ENCODE data around the gene ZNF595. TPM values are rescaled to one million over a fixed set of nuclear protein-coding genes. Genes with fewer than 3 reads are reported as not detected.
"Not testable (repeated sequence)": the region's sequence is repeated elsewhere in the genome, so short reads cannot be mapped to it uniquely, and the experiment has no call there.

ZNF595 gene
- polyA plus RNA-seq, 1 donor from 2014 or later: 15.1 TPM

DNA sequence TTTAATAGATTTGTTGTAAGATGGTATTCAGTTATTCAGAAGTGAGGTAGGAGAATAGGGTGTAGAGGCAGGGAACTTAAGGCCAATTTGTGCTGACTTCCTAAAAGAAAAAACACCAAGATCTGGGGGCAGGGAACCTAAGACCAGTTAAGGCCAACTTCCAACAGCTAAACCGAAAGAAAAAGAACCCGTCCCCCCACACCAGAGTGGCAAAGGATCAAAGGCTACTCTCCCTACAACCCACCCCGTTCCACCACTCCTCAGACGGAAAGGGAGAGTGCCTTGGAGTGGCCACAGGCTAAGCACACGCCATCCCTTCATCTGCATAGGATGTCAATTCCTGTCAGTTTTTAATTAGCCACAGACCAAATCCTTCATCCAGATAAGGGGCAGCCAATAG, 67.5 kb downstream of the ZNF595 start:
- Histone ChIP-seq H3K9ac (ENCODE audit: low read length) (no peak overlapping the region), H2AFZ (ENCODE audit: low read depth, low read length) (no peak overlapping the region), H3K4me3 (ENCODE audit: low read length) (no peak overlapping the region), H3K9me3 (ENCODE audit: low read length) (no peaks in the 10 kb centered on the region), H3K79me2 (replicated peaks; ENCODE audit: insufficient read depth, low read length) (peaks cover 4% of the 10 kb centered on the region), H3F3A (ENCODE audit: insufficient read depth, low read length, poor library complexity, severe bottlenecking) (peaks cover 6% of the 10 kb centered on the region), H3K9me2 (ENCODE audit: insufficient read depth, low read length) (no peaks in the 10 kb centered on the region), H3K27me3 (ENCODE audit: insufficient read depth, low read depth, low read length) (no peaks in the 10 kb centered on the region), H3K27ac (ENCODE audit: low read length) (no peak overlapping the region), H3K36me3 (ENCODE audit: insufficient read depth, low read length) (no peaks in the 10 kb centered on the region), H3K4me2 (ENCODE audit: low read length) (no peak overlapping the region), H4K20me1 (ENCODE audit: insufficient read depth) (no peaks in the 10 kb centered on the region)
- TF ChIP-seq EZH2 (IDR thresholded peaks at IDR 0.05; ENCODE audit: borderline replicate concordance, insufficient read depth, low read length, poor library complexity, severe bottlenecking): no peak
- TF ChIP-seq, protein P1, sequence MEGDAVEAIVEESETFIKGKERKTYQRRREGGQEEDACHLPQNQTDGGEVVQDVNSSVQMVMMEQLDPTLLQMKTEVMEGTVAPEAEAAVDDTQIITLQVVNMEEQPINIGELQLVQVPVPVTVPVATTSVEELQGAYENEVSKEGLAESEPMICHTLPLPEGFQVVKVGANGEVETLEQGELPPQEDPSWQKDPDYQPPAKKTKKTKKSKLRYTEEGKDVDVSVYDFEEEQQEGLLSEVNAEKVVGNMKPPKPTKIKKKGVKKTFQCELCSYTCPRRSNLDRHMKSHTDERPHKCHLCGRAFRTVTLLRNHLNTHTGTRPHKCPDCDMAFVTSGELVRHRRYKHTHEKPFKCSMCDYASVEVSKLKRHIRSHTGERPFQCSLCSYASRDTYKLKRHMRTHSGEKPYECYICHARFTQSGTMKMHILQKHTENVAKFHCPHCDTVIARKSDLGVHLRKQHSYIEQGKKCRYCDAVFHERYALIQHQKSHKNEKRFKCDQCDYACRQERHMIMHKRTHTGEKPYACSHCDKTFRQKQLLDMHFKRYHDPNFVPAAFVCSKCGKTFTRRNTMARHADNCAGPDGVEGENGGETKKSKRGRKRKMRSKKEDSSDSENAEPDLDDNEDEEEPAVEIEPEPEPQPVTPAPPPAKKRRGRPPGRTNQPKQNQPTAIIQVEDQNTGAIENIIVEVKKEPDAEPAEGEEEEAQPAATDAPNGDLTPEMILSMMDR (IDR thresholded peaks at IDR 0.05; ENCODE audit: poor library complexity, severe bottlenecking): no peak
- no peak for TF ChIP-seq RAD21 (conservative IDR thresholded peaks at IDR 0.05)
- no peak for TF ChIP-seq MXI1 (conservative IDR thresholded peaks at IDR 0.05; ENCODE audit: poor library complexity, severe bottlenecking)
- TF ChIP-seq POLR2AphosphoS5 (IDR thresholded peaks at IDR 0.05): no peak
- no peak for TF ChIP-seq TAF1 (IDR thresholded peaks at IDR 0.05; ENCODE audit: low read depth)
- TF ChIP-seq, protein P2, sequence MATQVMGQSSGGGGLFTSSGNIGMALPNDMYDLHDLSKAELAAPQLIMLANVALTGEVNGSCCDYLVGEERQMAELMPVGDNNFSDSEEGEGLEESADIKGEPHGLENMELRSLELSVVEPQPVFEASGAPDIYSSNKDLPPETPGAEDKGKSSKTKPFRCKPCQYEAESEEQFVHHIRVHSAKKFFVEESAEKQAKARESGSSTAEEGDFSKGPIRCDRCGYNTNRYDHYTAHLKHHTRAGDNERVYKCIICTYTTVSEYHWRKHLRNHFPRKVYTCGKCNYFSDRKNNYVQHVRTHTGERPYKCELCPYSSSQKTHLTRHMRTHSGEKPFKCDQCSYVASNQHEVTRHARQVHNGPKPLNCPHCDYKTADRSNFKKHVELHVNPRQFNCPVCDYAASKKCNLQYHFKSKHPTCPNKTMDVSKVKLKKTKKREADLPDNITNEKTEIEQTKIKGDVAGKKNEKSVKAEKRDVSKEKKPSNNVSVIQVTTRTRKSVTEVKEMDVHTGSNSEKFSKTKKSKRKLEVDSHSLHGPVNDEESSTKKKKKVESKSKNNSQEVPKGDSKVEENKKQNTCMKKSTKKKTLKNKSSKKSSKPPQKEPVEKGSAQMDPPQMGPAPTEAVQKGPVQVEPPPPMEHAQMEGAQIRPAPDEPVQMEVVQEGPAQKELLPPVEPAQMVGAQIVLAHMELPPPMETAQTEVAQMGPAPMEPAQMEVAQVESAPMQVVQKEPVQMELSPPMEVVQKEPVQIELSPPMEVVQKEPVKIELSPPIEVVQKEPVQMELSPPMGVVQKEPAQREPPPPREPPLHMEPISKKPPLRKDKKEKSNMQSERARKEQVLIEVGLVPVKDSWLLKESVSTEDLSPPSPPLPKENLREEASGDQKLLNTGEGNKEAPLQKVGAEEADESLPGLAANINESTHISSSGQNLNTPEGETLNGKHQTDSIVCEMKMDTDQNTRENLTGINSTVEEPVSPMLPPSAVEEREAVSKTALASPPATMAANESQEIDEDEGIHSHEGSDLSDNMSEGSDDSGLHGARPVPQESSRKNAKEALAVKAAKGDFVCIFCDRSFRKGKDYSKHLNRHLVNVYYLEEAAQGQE (IDR thresholded peaks at IDR 0.05; ENCODE audit: borderline replicate concordance): no peak
- no peak for TF ChIP-seq SMC3 (conservative IDR thresholded peaks at IDR 0.05; ENCODE audit: poor library complexity)
- TF ChIP-seq EP300 (conservative IDR thresholded peaks at IDR 0.05; ENCODE audit: poor library complexity, severe bottlenecking): no peak

DNA sequence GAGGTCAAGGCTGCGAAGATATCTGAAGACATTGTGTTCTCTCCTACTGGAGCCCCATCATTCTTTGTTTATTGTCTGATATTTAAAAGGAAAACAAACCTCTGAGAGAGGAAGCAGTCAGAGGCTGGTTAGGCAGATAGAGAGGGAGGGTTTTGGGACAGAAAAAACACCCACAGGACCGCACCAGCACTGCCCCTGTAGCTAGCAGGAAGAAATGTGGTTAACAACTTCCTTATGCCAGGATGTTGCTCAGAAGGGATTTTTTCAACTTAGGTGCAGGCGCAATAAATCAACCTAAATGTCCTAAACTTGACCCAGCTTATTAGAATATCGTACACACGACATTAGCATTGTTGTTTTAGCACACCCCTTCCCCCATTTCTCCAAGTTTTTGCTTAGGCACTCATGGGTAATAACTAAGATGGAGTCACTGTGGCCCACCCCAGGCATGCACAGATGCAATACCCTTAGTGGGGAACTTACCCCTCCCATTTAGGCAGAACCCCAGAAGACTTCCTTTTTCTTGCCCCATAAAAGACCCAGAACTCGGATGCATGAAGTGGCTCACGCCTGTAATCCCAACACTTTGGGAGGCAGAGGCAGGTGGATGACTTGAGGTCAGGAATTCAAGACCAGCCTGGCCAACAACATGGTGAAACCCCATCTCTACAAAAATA, 68.4 kb downstream of the ZNF595 start:
- Histone ChIP-seq H3K9ac (ENCODE audit: low read length) (no peak overlapping the region), H3K27ac (ENCODE audit: low read length) (no peak overlapping the region), H3K9me3 (ENCODE audit: low read length) (no peaks in the 10 kb centered on the region), H3K27me3 (ENCODE audit: insufficient read depth, low read depth, low read length) (no peaks in the 10 kb centered on the region), H3K36me3 (ENCODE audit: insufficient read depth, low read length) (no peaks in the 10 kb centered on the region), H3F3A (ENCODE audit: insufficient read depth, low read length, poor library complexity, severe bottlenecking) (peaks cover 6% of the 10 kb centered on the region), H3K9me2 (ENCODE audit: insufficient read depth, low read length) (no peaks in the 10 kb centered on the region), H3K4me3 (ENCODE audit: low read length) (no peak overlapping the region), H3K4me2 (ENCODE audit: low read length) (no peak overlapping the region), H3K79me2 (replicated peaks; ENCODE audit: insufficient read depth, low read length) (peaks cover 13% of the 10 kb centered on the region), H4K20me1 (ENCODE audit: insufficient read depth) (no peaks in the 10 kb centered on the region), H2AFZ (ENCODE audit: low read depth, low read length) (no peak overlapping the region)
- TF ChIP-seq, protein P1 (IDR thresholded peaks at IDR 0.05; ENCODE audit: poor library complexity, severe bottlenecking): no peak
- no peak for TF ChIP-seq TAF1 (IDR thresholded peaks at IDR 0.05; ENCODE audit: low read depth)
- no peak for TF ChIP-seq EP300 (conservative IDR thresholded peaks at IDR 0.05; ENCODE audit: poor library complexity, severe bottlenecking)
- TF ChIP-seq, protein P2 (IDR thresholded peaks at IDR 0.05; ENCODE audit: borderline replicate concordance): no peak
- no peak for TF ChIP-seq MXI1 (conservative IDR thresholded peaks at IDR 0.05; ENCODE audit: poor library complexity, severe bottlenecking)
- no peak for TF ChIP-seq POLR2AphosphoS5 (IDR thresholded peaks at IDR 0.05)
- no peak for TF ChIP-seq RAD21 (conservative IDR thresholded peaks at IDR 0.05)
- TF ChIP-seq EZH2 (IDR thresholded peaks at IDR 0.05; ENCODE audit: borderline replicate concordance, insufficient read depth, low read length, poor library complexity, severe bottlenecking): no peak
- no peak for TF ChIP-seq SMC3 (conservative IDR thresholded peaks at IDR 0.05; ENCODE audit: poor library complexity)

DNA sequence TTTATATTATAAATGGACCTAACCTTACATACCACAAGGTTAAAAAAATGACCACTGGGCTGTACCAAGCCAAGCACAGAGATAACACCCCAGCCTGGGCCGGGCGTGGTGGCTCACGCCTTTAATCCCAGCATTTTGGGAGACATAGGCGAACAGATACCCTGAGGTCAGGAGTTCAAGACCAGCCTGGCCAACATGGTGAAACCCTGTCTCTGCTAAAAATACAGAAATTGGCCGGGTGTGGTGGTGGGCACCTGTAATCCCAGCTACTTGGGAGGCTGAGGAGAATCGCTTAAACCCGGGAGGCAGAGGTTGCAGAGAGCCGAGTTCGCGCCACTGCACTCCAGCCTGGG, 70.8 kb downstream of the ZNF595 start:
- H4K20me1 ChIP-seq (ENCODE audit: insufficient read depth); H3K27me3 ChIP-seq (ENCODE audit: insufficient read depth, low read depth, low read length); H3K4me2 ChIP-seq (ENCODE audit: low read length); H3K36me3 ChIP-seq (ENCODE audit: insufficient read depth, low read length); H3K9me2 ChIP-seq (ENCODE audit: insufficient read depth, low read length); H3K9me3 ChIP-seq (ENCODE audit: low read length); H3F3A ChIP-seq (ENCODE audit: insufficient read depth, low read length, poor library complexity, severe bottlenecking): not testable (repeated sequence)
- Histone ChIP-seq H3K4me3 (ENCODE audit: low read length) (peak overlapping the region; percentile 97), H3K79me2 (replicated peaks; ENCODE audit: insufficient read depth, low read length) (peaks cover 33% of the 10 kb centered on the region), H2AFZ (ENCODE audit: low read depth, low read length) (peak overlapping the region; percentile 70), H3K27ac (ENCODE audit: low read length) (peak overlapping the region; percentile 96), H3K9ac (ENCODE audit: low read length) (peak overlapping the region; percentile 91)
